GM19025 (cell line): ENCODE data around the gene SLCO3A1.

Experiments
- ATAC-seq: cut with Tn5 transposase; IDR thresholded peaks from one replicate; pipeline ENCODE4 v1.9.1; 2021; ENCODE audit warnings: mild to moderate bottlenecking, low read depth, moderate library complexity; ENCODE audit not compliant: unreplicated experiment

SLCO3A1 gene

GRCh38 chr15:91930092-91930491, 76.6 kb downstream of the SLCO3A1 start:
- ATAC-seq, result no peak

DNA sequence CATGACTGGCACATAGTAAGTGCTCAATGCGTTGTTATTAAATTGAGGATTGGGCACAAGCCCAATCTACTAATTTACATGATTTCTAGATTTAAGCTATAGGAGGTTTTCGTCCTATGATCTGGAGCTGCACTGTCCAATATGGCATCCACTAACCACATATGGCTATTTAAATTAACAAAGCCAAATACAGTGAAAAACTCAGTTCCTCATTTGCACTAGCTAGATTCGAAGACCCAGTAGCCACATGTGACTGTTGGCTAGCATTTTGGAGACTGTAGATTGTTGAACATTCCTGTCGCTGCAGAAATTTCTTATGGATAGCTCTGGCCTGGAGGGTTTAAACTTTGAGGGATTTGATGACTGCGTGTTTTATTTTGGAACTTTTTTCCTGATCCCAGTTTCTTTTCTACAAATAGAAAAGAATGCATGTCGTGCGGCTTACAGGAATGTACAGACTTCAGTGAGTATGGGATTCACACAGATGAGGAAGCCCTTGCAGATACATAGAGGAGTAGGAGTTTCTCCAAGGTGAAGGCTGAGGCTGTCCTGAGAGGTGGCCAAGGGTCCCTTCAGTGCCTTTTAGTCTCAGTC, 82.8 kb downstream of the SLCO3A1 start:
- ATAC-seq, result no peak

- no peak for ATAC-seq
These were observed 83.4 kb downstream of the SLCO3A1 start for GRCh38 chr15:91936927-91937326.

DNA sequence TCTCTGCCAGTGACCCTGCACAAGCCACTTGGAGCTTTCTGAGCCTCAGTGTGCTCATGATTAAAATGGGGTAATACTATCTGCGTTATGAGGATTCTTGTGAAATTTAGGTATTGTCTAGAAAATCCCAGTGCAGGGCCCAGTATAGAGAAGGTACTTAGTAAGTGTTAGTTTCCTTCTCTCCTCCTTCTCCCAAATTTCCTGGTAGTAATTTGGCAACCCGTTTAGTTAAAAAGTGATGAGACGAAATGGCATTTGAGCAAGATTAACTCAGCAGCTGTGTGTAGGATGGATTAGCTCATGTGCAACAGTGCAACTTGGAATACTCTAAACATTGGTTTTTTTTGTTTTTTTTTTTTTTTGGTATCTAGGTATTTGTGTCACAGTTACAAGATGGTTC, 84.6 kb downstream of the SLCO3A1 start:
- ATAC-seq, result no peak

DNA sequence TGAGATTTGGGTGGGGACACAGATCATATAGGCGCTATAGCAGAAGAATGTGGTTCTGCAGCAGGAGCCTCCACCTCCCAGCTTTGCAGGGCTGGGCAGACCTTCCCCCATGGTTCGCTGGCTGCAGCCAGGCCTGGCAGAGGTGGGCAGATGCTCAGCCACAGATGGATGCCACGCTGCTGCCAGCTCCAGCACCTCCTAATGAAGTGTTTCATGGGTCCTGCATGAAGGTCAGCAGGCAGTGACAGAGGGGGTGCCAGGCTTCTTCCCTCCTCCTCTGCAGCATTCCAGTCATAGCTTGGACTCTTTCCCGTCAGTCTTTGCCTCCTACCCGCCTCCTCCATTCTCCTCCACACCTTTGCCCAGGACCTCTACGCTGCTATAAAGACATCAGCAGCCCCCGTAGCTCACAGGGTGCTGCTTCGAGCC, 85.9 kb downstream of the SLCO3A1 start:
- no peak for ATAC-seq

GRCh38 chr15:91940496-91941381, 87.2 kb downstream of the SLCO3A1 start:
- no peak for ATAC-seq

GRCh38 chr15:91941871-91942658, 88.6 kb downstream of the SLCO3A1 start:
- ATAC-seq, result no peak

DNA sequence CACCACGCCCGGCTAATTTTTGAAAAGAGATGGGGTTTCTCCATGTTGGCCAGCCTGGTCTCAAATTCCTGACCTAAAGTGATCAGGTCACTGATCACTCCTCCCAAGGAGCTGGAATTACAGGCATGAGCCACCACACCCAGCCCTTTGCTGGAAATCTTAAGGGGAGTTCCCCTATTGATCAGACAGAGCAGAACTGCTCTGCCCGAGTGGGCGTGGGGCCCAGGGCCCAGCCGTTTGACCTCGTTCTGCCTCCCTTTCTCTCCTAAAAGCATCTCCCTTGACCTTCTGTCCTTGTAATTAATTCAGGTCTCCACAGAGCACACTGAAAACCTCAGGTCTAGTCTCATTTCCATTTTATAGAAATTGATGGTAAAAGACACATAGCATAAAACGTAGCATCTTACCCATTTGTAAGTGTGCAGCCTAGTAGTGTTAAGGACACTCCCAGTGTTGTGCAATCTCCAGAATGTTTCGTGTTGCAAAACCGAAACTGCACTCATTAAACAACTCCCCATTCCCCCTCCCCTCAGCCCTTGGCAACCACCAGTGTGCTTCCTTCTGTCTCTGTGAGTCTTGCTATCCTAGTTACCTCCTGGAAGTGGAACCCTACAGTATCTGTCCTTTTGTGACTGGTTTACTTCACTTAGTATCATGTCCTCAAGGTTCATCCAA, 89.3 kb downstream of the SLCO3A1 start:
- peak; percentile 47 for ATAC-seq

DNA sequence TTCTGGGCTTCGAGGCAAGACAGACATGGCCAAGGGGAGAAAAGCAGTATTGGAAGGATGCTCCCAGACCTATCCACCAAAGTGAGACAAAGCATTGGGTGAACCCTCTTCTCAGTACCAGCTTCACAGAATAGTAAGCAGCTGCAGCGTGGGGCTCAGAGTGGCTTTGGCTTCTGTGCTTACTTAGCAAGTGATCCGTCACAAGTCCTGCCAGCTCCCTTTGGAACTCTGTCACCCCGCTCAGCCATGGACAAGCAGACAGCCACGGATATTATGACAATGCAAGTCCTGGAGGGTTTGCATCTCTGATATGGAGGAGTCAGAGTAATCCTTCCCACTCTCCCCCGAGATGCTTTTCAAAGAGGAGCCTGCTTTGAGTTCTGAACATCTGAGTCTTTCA, 90.8 kb downstream of the SLCO3A1 start:
- no peak for ATAC-seq

DNA sequence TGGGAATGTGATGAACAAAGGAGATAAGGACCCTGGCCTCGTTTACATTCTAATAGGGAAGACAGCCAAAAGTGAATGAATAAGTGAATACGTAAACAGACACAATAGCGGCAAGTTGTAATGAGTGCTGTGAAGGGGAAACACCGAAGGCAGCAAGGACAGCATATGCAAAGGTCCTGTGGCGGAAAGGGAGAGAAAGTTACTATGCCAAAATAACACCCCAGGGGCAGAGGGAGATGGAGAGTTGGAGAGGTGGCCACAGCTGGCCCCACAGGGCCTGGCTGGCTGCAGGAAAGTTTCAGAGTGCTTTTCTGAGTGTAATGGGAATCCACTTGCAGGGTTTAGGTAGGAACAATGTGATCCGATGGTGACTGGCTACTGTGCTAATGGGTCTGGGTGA, 91.9 kb downstream of the SLCO3A1 start:
- no peak for ATAC-seq

DNA sequence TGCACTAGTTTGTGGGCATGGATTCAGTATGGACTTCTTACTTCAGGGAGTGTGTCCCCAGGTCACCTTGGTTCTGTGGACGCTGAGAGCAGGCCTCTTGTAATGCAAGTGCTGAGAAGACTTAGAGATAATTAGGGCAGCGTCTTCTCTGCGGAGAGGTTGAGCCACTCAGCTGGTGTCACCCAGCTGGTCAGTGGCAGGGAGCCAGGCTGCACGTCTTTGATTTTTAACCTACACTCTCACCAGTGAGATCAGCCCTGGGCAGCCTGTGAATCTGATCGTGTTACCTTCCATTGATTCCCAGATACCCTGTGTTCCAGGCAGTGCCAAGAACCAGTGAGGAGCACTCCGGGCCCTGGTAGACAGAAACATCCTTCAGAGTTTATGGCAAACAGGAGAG, 92.6 kb downstream of the SLCO3A1 start:
- no peak for ATAC-seq

DNA sequence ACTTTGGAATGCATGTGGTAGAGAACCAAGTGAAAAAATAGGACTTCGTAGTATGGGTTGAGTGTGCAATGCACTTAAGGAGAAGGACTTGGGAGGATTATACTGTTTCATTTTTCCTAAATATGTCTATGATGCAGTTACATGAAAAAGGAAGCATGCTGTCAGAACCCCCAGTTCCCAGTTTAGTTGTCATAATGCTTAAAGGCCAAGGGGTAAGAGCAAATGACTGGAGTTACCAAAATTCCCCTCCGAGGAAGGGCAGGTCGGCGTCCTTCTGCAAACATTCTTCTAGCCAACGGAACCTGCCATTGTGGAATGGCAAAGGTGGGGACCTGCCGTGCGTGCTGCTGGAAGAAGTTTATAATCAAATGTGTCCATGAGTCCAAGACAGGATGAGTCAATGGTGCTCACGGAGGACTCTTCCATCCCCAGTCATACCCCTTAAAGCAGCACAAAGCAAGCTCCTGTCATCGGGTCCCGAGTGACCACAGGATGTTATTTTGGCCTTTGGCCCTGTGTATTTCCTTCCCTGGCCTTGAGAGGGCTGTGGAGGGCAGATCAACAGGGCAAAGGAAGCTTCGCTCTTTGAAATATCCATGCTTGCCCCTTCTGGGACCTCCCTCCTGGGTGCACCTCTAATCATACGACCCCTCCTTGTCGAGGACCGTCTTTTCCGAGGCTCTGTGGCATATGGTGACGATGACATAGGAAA, 93.2 kb downstream of the SLCO3A1 start:
- ATAC-seq, result no peak

DNA sequence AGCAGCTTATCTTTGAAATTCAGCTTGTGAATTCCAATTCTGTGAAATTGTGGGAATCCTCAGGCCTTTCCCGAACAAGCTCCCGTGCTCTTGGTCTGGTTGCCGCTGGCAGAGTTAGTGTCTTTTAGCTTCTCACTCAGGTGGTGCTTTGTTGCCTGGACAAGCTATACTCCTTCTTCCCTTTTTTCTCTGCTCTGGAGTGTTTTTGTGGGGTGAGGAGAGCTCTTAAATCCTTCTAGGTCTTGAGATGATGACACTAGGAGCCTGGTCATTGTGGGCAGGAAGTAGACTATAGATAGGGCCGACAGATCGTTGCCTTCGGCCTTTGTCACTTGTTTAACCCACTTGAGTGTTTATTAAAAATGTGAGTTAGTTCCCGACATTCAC, 93.8 kb downstream of the SLCO3A1 start:
- ATAC-seq, result no peak

DNA sequence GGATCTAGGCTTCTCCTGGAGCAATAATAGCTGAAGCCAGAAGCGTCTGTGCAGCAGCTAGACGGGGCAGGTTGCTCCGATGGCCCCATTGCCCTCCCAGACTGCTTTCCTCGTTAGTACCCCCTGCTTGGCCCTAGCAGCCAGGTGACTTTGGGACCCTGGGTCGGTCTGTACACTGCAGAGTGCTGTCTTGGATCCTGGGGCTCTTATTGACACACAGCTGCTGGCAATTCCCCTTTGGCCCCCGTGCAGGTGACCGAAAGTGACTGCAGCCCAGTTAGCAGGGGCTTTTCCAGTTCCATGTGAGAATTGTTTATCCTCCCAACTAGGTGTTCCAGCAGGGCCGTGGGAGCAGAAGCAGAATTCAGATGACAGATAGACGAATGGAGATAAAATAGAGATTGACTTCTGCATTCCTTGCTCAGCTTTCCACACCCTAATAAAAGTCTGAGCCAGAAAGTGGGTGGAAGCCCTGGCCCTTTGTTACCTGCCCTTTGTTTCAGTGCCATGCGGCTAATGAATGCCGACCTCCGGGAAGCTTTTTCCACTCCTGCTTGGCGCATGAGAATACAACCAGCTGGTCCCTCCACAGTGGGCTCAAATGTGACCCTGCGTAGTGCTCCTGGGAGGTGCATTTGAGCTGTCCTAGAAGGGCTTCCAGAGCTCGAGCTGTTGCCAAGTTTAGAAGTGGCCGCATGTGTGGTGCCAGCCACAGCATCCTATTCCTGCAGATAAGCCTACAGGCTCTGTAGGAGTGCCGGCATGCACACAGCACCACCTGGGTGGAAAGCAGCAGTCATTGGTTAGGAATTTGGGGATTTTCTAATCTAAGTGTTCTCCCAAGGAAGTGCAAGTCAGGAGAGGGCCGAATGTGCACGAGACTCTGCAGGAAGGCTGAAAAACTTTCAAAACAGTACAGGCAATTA, 94.4 kb downstream of the SLCO3A1 start:
- no peak for ATAC-seq

DNA sequence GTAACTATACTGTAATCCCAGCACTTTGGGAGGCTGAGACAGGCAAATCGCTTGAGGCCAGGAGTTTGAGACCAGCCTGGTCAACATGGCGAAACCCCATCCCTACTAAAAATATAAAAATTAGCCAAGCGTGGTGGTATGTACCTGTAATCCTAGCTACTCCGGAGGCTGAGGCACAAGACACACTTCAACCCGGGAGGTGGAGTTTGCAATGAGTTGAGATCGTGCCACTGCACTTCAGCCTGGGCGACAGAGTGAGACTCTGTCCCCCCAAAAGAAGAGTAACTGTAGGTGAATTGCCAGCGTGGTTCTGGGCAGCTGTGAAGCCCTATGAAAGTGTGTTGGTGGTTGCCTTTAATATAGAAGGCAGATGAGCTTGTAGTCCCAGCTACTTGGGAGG, 95.9 kb downstream of the SLCO3A1 start:
- no peak for ATAC-seq

DNA sequence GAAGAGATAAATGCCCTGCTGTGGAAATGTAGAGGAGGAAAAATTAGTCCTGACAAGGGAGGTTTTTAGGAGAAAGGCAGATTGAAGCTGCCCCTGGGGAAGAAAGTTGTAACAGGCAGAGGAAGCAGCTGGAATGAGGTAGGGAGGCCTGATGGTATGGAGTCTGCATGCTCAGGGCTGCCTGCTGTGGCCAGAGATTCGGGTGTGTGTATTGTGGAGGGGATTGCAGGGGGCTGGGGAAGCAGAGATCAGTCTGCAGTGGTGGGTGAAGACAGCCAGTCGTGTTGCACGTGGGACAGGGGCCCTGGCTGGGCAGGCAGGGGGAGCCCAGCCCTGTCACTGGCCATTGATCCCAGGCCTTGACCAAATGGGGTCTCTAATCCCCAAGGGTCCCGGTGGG, 96.5 kb downstream of the SLCO3A1 start:
- ATAC-seq, result no peak

DNA sequence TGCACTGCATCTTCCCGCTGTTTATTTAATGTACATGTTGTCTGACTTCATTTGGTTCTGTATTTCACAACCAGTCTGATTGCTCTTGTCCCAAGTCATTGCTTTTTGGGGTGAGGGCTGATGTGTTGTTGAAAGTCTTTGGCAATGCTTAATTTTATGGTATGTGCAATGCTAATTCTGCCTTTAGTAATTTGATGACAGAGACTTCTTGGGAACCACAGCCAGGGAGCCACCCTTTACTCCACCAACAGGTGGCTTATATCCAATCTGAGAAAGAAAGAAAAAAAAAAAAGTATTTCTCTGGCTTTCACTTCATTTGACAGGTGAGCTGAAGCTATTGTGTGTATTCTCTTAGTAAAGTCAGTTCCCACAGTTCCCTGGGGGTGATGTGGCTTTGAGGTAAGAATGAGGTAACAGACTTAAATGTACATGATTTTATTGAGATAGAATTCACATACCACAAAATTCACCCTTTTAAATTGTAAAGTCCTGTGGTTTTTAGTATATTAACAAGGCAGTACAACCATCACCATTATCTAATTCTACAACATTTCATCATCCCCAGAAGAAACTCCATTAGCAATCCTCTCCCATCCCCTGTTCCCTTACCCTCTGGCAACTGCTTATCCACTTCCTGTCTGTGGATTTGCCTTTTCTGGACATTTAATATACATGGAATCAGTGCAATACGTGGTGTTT, 97.3 kb downstream of the SLCO3A1 start:
- no peak for ATAC-seq

GRCh38 chr15:91952216-91952615, 98.7 kb downstream of the SLCO3A1 start:
- no peak for ATAC-seq

DNA sequence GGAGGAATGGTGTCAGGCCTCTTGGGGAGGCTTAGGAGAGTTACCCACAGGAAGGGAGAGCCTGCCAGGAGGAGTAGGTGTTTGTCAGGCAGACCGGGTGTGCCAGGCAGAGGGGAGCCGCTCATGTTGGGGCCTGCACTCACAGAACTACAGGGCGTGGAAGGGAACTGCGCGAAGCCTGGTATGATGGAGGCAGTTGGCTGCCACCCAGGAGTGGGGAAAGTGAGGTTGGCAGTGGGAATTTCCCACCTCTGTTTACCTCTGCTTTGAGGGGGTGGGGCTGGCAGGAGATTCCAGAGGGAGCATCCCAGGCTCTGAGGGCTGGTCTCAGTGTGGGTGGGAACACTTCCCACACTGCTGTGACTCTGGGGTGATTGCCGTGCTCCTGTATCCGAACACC, 99.9 kb downstream of the SLCO3A1 start:
- ATAC-seq, result no peak
